BJ (cell line): ENCODE measurements around the gene GABBR2. TPM values are rescaled to one million over a fixed set of nuclear protein-coding genes. Genes with fewer than 3 reads are reported as not detected.

Experiments used
- CTCF ChIA-PET: fragments of 350-600 bp; formaldehyde crosslinking; extraction: SDS; loops from one replicate; lab custom pipeline; 2021; ENCODE audit warnings: antibody characterized with exemption, inconsistent platforms; lab: Yijun Ruan, JAX
- POLR2A ChIA-PET: fragments of 300-600 bp; sonication (Branson Sonifier 250); formaldehyde crosslinking; extraction: SDS; loops from one replicate; lab custom pipeline; 2021; ENCODE audit warnings: antibody characterized with exemption; lab: Charles Lee
- DNase-seq: peaks from one replicate; pipeline ENCODE4 v3.0.0-alpha.2; 2011; ENCODE audit warnings: low read depth
- H3K27me3 ChIP-seq: 2 replicates; pipeline ENCODE4 v1.6.0; 2011; ENCODE audit warnings: low read length; ENCODE audit not compliant: control insufficient read depth, insufficient read depth
- H3K36me3 ChIP-seq: 2 replicates; pipeline ENCODE4 v1.5.1; 2011; ENCODE audit warnings: low read length; ENCODE audit not compliant: control insufficient read depth, insufficient read depth
- H3K4me3 ChIP-seq: 2 replicates; pipeline ENCODE4 v1.5.1; 2011; ENCODE audit warnings: low read depth, mild to moderate bottlenecking, control low read depth, low read length
- CTCF ChIP-seq: IDR thresholded peaks from 2 replicates; pipeline ENCODE4 v1.5.1; 2011; ENCODE audit warnings: low read depth, mild to moderate bottlenecking, control low read depth, inconsistent platforms, low read length, moderate library complexity; ENCODE audit not compliant: insufficient read depth
- polyA plus RNA-seq: library from polyadenylated mRNA; depleted of rRNA; stranded (reverse); fragments of >200 nt; gene quantifications from 2 replicates; pipeline ENCODE4 v1.2.3, GENCODE V29; 2011

Gene GABBR2
- polyA plus RNA-seq, 1 experiment = 1.6 TPM

- CTCF ChIA-PET = interaction anchor here (0.6 kb wide), 1 partner anchor 164 kb away, joined by 3 read pairs; no protein-coding TSS in a partner anchor
- Histone ChIP-seq H3K36me3 (no peaks in the 10 kb centered on the region), H3K4me3 (no peak overlapping the region), H3K27me3 (no peaks in the 10 kb centered on the region)
- no peak for DNase-seq
- no peak for TF ChIP-seq CTCF
- POLR2A ChIA-PET = no interaction called here
These were observed 336.5 kb downstream of the GABBR2 start for GRCh38 chr9:98372077-98372836.

DNA sequence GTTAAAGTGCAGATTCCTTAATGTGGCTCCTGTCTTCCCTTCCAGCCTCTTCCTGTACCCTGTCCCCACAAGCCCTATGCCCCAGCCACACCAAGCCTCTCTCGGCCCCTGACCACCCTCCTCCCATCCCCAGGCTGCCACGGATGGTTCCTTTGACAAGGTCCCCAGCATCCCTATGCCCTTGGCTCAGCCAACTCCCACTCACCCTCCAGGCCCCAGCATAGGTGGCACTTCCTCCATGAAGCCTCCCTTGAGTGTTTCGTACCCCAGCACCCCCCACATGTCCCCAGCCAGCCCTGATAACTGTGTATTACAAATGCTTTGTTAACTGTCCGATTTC is 337.8 kb downstream of the GABBR2 start:
- DNase-seq = no peak
- ChIA-PET POLR2A (no interaction called here), CTCF (interaction anchor here (1.2 kb wide), 1 partner anchor 56 kb away, joined by 4 read pairs; no protein-coding TSS in a partner anchor)
- Histone ChIP-seq H3K27me3 (no peaks in the 10 kb centered on the region), H3K36me3 (no peaks in the 10 kb centered on the region), H3K4me3 (no peak overlapping the region)
- TF ChIP-seq CTCF = no peak

DNA sequence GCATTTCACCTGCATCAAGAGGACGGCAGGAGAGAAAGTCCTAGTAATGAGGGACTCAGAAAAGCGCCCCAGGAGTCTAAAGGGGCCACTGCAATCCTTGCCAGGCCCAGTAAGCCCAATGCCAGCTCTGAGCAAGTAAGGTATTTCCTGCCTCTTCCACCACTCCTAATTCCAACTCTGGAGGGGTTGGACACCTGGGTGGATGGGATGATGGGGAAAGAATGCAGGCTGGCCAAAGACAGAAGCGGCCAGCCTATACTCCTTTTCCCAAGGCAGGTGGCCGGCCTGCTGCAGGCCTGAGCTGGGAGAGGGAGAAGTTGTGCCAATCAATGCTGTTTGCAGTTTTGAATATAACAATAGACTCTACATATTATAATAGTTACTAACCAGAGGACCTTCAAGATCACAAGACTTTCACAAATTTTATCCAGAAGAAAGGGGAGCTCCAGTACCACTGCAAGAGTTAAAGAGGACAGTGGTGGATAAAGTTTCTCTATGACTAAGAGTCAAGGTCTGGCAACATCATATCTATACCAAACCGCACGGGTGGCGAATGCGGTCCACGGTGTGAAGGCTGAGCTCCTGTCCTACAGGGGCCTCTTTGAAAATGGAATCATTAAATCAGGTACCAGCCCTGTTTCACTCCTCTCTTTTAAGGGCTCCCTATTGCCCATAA is 338.3 kb downstream of the GABBR2 start:
- no peak for TF ChIP-seq CTCF
- H3K4me3 ChIP-seq = no peak overlapping the region
- no peaks in the 10 kb centered on the region for H3K36me3 ChIP-seq
- no peaks in the 10 kb centered on the region for H3K27me3 ChIP-seq
- ChIA-PET POLR2A (no interaction called here), CTCF (interaction anchor here (1.2 kb wide), 1 partner anchor 55 kb away, joined by 4 read pairs; no protein-coding TSS in a partner anchor)
- no peak for DNase-seq

- TF ChIP-seq CTCF = no peak
- CTCF ChIA-PET = no interaction called here
- Histone ChIP-seq H3K36me3 (no peaks in the 10 kb centered on the region), H3K27me3 (no peaks in the 10 kb centered on the region), H3K4me3 (no peak overlapping the region)
- no peak for DNase-seq
- POLR2A ChIA-PET = no interaction called here
These were observed 338.8 kb downstream of the GABBR2 start for GRCh38 chr9:98369896-98370295.

DNA sequence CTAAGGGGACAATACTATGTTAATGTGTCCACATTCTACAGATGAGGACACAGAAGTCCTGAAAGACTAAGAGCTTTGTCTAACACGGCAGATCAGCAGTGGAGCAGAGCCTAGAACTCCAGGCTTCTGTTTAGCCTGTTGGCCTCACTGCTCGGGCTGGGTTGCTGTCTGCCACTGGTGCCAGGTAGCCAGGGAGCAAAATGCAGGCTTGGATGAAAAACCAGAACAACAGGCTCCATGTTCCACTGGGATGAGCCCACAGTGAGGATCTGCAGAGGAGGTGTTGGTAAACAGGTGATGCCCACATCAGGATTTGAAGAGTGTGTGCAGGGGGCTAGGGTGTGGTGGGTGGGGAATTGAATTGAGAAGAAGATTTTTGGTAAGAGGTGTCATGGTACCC is 339.3 kb downstream of the GABBR2 start:
- POLR2A ChIA-PET = no interaction called here
- no peak for TF ChIP-seq CTCF
- no peak for DNase-seq
- Histone ChIP-seq H3K4me3 (no peak overlapping the region), H3K27me3 (no peaks in the 10 kb centered on the region), H3K36me3 (no peaks in the 10 kb centered on the region)
- CTCF ChIA-PET = no interaction called here
